A172 (cell line): ENCODE results near the gene VN1R5. TPM values are rescaled to one million over a fixed set of nuclear protein-coding genes. Genes with fewer than 3 reads are reported as not detected.

Source experiments
- DNase-seq: peaks from one replicate; pipeline ENCODE4 v3.0.0-alpha.2; 2015; ENCODE audit warnings: low spot score
- total RNA-seq: library from RNA; depleted of rRNA; stranded (reverse); fragments of >200 nt; shearing (Covaris generic); gene quantifications from 2 replicates; pipeline ENCODE4 v1.2.3, GENCODE V29; 2014; rRNA removed

VN1R5 gene
- total RNA-seq, 1 experiment from 2014 or later, result not detected

- DNase-seq, result no peak
Measured at GRCh38 chr1:247300491-247301175, 44.8 kb downstream of the VN1R5 start.

DNA sequence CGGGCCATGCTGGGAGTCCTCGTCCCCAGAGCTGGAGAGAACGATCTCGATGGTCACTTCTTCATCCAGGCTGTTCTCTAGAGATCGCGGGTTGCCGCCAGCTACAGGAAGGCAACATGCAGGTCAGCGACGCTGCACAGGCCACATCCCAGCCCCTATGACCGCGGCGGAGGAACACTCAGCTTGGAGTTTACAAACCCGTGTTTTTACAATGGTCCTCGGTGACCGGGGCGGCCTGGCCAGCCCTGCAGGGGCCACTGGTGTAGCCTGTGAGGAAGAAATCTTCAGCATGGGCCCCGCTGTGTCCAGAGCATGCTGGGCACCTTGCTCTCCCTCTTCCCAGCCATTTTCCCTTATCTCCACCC, 45.3 kb downstream of the VN1R5 start:
- DNase-seq, result no peak

- no peak for DNase-seq
Measured at GRCh38 chr1:247303216-247303615, 47.3 kb downstream of the VN1R5 start.

DNA sequence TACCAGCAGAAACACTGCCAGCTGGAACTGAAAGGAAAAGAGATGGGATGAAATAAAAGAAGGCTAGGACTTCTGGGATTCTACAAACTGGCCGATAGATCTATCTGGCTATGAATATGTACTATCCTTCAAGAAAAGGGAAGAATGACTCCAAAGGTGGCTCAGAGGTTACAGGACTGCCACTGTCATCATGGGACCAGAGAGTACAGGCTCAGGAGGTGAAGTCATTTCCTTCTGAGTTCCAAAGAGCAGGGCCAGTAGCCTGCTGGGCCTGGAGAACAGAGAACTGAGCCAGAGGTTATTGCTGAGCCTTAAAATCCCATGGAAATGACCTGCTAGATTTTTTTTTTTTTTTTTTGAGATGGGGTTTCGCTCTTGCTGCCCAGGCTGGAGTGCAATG, 48.2 kb downstream of the VN1R5 start:
- DNase-seq, result no peak

Other genes with a start within 250 kb of the VN1R5 start
- 11.4 and 17.3 TPM in 2 replicates for gene ZNF695, start 248.0 kb upstream of the VN1R5 start, total RNA-seq
- gene ZNF670, start 177.3 kb upstream of the VN1R5 start, total RNA-seq, result 8.8 and 9.8 TPM in 2 replicates
- 14.9 and 22.8 TPM in 2 replicates for gene ZNF669, start 151.7 kb upstream of the VN1R5 start, total RNA-seq
- gene ZNF124, start 84.1 kb upstream of the VN1R5 start, total RNA-seq, result 67.1 and 69.2 TPM in 2 replicates
- gene ZNF496, start 75.8 kb downstream of the VN1R5 start, total RNA-seq, result 26.5 and 45.0 TPM in 2 replicates
- 0.24 and 0.43 TPM in 2 replicates for gene NLRP3, start 160.1 kb downstream of the VN1R5 start, total RNA-seq
- not detected in 2 replicates for gene OR2B11, start 202.0 kb downstream of the VN1R5 start, total RNA-seq